K562 (cell line): ENCODE measurements around the gene KLHL28.

Experiments
- ARID3B ChIP-seq: fragments of 250-450 bp; sonication (Bioruptor Pico); IDR thresholded peaks from 2 replicates; pipeline ENCODE4 v1.4.0; 2020; ENCODE audit warnings: borderline replicate concordance
- BCLAF1 ChIP-seq, 2 experiments: fragments of 450-650 bp in 1 of 2; IDR thresholded peaks; 2 replicates each; pipeline ENCODE4 v1.6.1; 2011 to 2017; ENCODE audit warnings: low read depth in 2 of 2, antibody characterized with exemption in 1 of 2, borderline replicate concordance in 1 of 2, low read length in 1 of 2, mild to moderate bottlenecking in 1 of 2, mixed read lengths in 1 of 2; ENCODE audit not compliant: control insufficient read depth in 1 of 2
- C11orf30 ChIP-seq: fragments of 450-650 bp; IDR thresholded peaks from 2 replicates; pipeline ENCODE4 v1.6.1; 2016; ENCODE audit warnings: low read depth, mild to moderate bottlenecking
- MED1 ChIP-seq: sonication (generic); formaldehyde crosslinking; IDR thresholded peaks from 2 replicates; pipeline ENCODE4 v1.8.1; 2023; ENCODE audit warnings: missing genetic modification reagents, borderline replicate concordance
- NCOA2 ChIP-seq, 2 experiments: fragments of 450-650 bp; IDR thresholded peaks; 2 replicates each; pipeline ENCODE4 v1.6.1; 2018; ENCODE audit warnings: mild to moderate bottlenecking in 2 of 2, moderate library complexity in 1 of 2; ENCODE audit not compliant: partially characterized antibody in 2 of 2
- RAD21 ChIP-seq, 2 experiments: fragments of 250-450 bp in 1 of 2; fragments of 450-650 bp in 1 of 2; sonication (Bioruptor Pico) in 1 of 2; formaldehyde crosslinking in 1 of 2; IDR thresholded peaks in 1 of 2; conservative IDR thresholded peaks in 1 of 2; 2 replicates each; pipeline versions ENCODE4 v1.4.0 to v1.8.0; 2020 to 2022; ENCODE audit warnings: mild to moderate bottlenecking in 2 of 2, moderate library complexity in 1 of 2
- REST ChIP-seq, 2 experiments: fragments of 450-650 bp; formaldehyde crosslinking in 1 of 2; IDR thresholded peaks; 2 replicates each; pipeline versions ENCODE4 v1.4.0 to v1.6.1; 2014 to 2020; ENCODE audit warnings: mild to moderate bottlenecking in 2 of 2, borderline replicate concordance in 1 of 2, low read depth in 1 of 2
- SMAD3 ChIP-seq: fragments of 450-650 bp; formaldehyde crosslinking; conservative IDR thresholded peaks from 2 replicates; pipeline ENCODE4 v1.4.0; 2020; ENCODE audit warnings: mild to moderate bottlenecking
- SRF ChIP-seq, 2 experiments: fragments of 250-450, 450-650 bp in 1 of 2; sonication (Bioruptor Pico) in 1 of 2; sonication (generic) in 1 of 2; formaldehyde crosslinking; IDR thresholded peaks; 2 replicates each; pipeline versions ENCODE4 v1.5.0 to v1.5.1; 2020 to 2022; ENCODE audit warnings: mild to moderate bottlenecking in 1 of 2, missing genetic modification reagents in 1 of 2
- ZBTB34 ChIP-seq: fragments of 250-450 bp; sonication (Bioruptor Pico); IDR thresholded peaks from 2 replicates; pipeline ENCODE4 v1.8.0; 2021; ENCODE audit warnings: mild to moderate bottlenecking, moderate library complexity
- ZNF121 ChIP-seq: sonication (generic); formaldehyde crosslinking; conservative IDR thresholded peaks from 2 replicates; pipeline ENCODE4 v1.8.0; 2022; ENCODE audit warnings: missing genetic modification reagents
- TF ChIP-seq, protein P1 (sequence below), 3 experiments: IDR thresholded peaks in 2 of 3; conservative IDR thresholded peaks in 1 of 3; 2 replicates each; pipeline ENCODE4 v1.5.1; 2011 to 2012; ENCODE audit warnings: low read length in 3 of 3, mild to moderate bottlenecking in 3 of 3, control low read depth in 2 of 3, improper control_type of control experiment in 1 of 3, inconsistent platforms in 1 of 3, low read depth in 1 of 3, mixed read lengths in 1 of 3, moderate library complexity in 1 of 3; ENCODE audit not compliant: insufficient read depth in 2 of 3

DNA sequence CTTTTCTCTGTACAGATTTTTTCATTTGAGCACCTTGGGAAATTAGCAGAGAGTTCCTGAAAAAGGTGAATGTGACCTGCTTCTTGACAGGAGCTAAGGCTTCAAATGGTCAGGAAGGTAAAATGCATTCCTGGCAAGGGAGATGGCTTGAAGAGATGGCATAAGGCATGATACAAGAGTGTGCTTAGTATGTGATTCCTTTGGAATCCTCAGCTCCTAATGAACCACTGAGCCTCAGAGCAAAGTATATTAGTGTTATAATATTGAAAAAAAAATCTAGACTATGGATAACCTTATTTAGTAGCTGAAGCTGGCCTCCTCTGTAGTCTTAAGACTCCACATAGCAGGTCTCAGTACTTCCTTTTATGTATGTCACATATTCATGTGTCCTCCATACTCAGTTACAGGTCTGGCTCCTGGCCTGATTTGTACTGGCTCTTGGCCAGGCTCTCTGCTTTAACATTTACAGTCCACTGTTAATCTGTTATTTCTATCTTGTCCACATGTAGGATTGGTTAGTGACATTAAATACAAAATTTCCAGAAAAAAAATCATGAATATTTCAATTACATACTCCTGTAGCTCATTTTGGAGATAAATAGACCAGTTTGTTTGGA is 18.1 kb upstream of the KLHL28 start:
- no peak for TF ChIP-seq BCLAF1 (IDR thresholded peaks at IDR 0.05; ENCODE audit: borderline replicate concordance in 1 of 2, control insufficient read depth in 1 of 2, low read depth in 2 of 2, low read length in 1 of 2)
- TF ChIP-seq, protein P1, sequence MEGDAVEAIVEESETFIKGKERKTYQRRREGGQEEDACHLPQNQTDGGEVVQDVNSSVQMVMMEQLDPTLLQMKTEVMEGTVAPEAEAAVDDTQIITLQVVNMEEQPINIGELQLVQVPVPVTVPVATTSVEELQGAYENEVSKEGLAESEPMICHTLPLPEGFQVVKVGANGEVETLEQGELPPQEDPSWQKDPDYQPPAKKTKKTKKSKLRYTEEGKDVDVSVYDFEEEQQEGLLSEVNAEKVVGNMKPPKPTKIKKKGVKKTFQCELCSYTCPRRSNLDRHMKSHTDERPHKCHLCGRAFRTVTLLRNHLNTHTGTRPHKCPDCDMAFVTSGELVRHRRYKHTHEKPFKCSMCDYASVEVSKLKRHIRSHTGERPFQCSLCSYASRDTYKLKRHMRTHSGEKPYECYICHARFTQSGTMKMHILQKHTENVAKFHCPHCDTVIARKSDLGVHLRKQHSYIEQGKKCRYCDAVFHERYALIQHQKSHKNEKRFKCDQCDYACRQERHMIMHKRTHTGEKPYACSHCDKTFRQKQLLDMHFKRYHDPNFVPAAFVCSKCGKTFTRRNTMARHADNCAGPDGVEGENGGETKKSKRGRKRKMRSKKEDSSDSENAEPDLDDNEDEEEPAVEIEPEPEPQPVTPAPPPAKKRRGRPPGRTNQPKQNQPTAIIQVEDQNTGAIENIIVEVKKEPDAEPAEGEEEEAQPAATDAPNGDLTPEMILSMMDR (IDR thresholded peaks at IDR 0.05 in 2 of 3, conservative IDR thresholded peaks at IDR 0.05 in 1 of 3; ENCODE audit: insufficient read depth in 2 of 3, low read depth in 1 of 3, low read length in 3 of 3) = no peak
- TF ChIP-seq ARID3B (CRISPR knock-in tag) = no peak
- no peak for TF ChIP-seq REST (IDR thresholded peaks at IDR 0.05; ENCODE audit: borderline replicate concordance)
- no peak for TF ChIP-seq REST (CRISPR knock-in tag; IDR thresholded peaks at IDR 0.05; ENCODE audit: low read depth)
- TF ChIP-seq SMAD3 (CRISPR knock-in tag) = no peak
- TF ChIP-seq RAD21 (CRISPR knock-in tag; conservative IDR thresholded peaks at IDR 0.05 in 1 of 2, IDR thresholded peaks at IDR 0.05 in 1 of 2) = no peak
- TF ChIP-seq C11orf30 = no peak
- no peak for TF ChIP-seq NCOA2 (IDR thresholded peaks at IDR 0.05; ENCODE audit: partially characterized antibody in 2 of 2)
- TF ChIP-seq SRF (CRISPR knock-in tag; IDR thresholded peaks at IDR 0.05) = no peak
- TF ChIP-seq MED1 (CRISPR knock-in tag) = no peak
- no peak for TF ChIP-seq ZBTB34
- no peak for TF ChIP-seq ZNF121 (CRISPR knock-in tag)
